Stimulated activated CD8-positive, alpha-beta memory T cell treated with anti-CD3 and anti-CD28 coated beads, Interleukin-4, amount 100 ng/mL, for 1 hour (primary cell): ENCODE results near the gene ZMYND8.

Experiments
- DNase-seq, 2 donors: peaks; one replicate each; pipeline ENCODE4 v3.0.0-alpha.2; 2020; ENCODE audit warnings: low read depth in 2 of 2, low spot score in 1 of 2

The ZMYND8 gene

DNA sequence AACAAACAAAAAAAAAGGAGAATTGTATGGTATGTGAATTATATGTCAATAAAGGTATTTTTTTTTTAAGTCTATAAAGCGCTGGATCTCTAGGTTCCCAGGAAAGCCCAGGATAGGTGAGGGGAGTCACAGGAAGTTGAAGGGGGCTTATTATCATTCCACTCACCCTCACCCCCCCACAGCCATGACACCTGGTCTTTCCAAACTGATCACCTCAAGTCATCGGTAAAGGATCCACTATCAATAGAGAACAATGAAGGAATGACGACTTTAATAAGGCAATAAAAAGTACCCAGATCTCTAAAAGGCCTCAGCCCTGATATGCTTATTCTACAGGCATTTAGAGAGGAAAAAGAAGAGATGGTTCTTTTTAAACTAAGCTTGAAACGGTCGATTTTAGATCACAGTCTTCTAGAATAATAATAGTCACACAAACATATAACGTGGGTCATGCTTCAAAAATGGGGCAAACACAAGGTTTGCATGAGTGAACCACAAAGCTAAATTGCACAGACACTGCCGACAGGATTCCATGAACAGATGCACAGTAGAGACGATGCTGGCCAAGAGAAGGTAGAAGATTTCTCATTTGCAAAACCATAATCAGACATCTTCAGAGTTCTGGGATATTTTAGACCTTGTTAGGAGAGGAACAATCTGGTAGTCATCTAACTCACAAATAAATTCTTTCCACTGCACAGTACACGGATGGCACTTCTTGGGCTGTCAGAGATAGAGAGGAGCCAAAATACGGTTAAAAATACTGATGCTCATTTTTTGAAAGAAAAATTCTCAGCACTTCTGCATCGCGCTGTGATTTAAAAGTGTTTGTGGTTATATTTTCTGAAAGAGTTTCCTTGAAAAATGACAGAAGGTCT lies 21.0 kb downstream of the ZMYND8 start:
- DNase-seq, result no peak

DNA sequence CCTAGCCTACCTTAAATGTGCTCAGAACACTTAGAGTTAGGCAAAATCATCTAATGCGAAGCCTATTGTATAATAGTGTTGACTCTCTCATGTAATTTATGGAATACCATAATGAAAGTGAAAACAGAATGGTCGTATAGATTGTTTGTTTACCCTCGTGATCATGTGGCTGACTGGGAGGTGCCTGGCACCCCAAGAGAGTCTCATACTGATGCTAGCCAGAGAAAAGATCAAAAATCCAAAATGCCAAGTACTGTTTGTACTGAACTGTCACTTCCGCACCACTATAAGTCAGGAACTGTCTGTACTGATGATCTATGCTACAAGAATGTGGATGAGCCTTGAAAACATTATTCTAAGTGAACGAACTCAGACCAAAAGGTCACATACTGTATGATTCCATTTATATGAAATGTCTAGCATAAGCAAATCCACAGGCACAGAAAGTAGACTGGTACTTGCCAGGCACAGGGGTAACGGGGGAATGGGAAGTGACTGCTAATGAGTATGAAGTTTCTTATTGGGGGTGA lies 22.4 kb downstream of the ZMYND8 start:
- DNase-seq, result no peak

- no peak for DNase-seq
Observed at GRCh38 chr20:47332381-47333206, 23.9 kb downstream of the ZMYND8 start.

DNA sequence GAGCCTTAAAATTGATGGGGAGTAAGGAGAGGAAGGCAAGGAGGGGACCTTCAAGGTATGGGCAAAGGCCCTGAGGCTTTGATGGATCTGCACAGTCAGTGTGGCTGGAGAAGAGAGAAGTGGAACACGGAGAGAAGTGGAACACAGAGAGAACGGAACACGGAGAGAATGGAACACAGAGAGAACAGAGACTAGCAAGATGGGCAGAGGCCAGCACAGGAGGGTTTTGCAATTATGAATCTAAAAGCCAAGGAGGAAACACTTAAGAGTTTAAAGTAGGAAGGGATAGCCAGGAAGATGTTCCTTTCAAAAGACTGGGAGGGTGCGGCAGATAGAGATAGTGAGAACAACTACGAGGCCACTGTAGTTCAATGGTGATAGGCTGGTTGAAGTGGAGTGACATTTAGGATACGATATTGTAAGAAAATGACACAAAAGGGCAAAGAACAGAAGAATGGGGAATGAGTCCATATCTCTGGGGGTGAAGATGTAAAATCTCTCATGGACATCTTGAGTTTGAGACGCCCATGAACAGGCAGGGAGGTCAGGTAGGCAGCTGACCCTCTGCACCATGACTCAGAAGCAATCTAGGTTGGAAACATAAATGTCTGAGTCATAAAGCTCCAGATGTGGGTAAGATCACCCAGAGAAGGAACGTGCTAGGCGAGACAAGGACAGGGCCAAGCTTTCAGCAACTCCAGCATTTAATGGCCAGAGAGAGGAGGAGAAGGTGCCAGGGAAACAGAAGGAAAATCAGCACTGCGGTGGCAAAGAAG lies 25.4 kb downstream of the ZMYND8 start:
- no peak for DNase-seq

- DNase-seq, result no peak
Observed at GRCh38 chr20:47330071-47330470, 26.4 kb downstream of the ZMYND8 start.

DNA sequence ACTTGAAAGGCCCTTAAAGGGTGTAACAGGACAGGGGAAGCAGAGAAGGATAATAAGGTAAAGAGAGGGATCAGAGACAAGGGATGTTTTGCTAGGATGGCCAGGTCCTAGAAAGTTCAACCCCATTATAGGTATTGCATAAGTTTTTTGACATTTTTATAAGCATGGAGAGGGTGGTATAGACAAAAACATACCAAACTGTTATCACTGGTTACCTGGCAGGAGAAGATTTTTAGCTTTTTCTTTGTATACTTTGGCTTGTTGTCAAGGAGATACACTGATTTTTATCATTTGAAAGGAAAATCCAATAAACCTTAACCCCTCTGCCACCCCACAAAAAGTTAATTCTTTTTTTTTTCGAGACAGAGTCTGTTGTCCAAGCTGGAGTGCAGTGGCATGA lies 28.4 kb downstream of the ZMYND8 start:
- DNase-seq, result no peak

DNA sequence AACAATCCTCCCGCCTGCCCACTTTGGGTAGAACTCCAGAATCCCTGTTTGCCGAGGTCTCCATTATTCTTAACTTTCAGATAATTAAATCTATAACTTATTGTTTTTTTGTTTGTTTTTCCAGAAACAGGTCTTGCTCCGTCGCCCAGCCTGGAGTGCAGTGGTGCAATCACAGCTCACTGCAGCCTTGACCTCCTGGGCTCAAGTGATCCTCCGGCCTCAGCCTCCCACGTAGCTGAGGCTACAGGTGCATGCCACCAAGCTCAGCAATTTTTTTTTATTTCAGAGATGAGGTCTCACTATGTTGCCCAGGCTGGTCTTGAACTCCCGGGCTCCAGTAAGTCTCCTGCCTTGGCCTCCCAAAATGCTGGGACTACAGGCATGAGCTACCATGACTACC lies 28.8 kb downstream of the ZMYND8 start:
- DNase-seq, result no peak

- DNase-seq, result no peak
Observed at GRCh38 chr20:47326658-47327268, 29.7 kb downstream of the ZMYND8 start.

DNA sequence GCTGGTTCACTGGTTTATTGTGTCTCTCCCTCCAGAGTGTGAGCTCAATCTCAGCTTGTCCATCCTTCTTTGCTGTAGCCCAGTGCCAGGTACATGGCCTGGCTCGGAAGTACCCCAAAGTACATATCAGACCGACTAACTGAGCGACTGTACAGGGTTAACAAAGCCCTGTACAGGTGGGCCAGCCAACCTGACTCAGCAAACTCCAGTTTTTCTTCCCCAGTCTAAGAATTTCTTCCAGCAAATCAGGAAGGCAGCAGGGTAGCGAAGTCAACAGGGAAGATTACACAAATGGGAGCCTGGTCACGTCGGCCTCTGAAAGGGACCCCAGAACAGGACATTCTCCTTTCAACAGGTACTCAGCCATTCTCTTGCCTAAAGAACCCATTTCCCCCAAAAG lies 31.3 kb downstream of the ZMYND8 start:
- DNase-seq, result no peak

GRCh38 chr20:47320990-47321805 lies 35.3 kb downstream of the ZMYND8 start:
- DNase-seq, result no peak

DNA sequence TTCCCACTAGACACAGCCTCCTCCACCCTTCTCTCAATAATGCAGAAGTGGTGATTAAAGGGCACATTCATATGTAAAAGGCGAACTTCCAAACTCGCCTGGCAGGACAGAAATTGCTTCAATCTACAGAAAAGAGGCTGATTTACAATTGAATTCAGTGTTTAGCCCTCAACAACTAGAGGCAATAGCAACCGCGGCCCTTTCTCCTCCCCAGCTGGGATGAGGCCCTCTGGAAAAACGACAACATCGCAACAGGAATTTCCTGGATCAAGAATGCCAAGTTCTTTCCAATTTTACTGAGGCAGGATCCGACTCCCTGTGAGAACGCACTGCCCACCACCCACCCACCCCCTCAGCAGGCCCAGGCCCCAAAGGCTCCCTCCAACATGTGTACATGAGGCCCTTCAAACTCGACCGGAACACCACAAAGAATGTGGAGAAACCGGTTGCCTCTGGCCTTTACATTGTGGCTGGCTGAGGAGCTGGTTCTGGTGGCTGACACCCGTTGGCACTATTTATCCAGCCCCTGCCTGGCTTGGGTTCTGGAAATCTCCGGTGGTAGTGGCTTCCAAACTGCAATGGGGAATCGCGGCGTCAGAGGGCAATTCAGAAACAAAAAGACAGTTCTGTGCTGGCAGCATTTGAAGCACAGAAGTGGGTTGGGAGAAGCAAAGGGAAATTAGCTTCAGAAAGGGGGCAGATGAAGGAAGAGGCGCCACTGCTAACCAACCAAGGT lies 36.8 kb downstream of the ZMYND8 start:
- DNase-seq, result no peak

- no peak for DNase-seq
Observed at GRCh38 chr20:47318586-47319516, 37.6 kb downstream of the ZMYND8 start.

DNA sequence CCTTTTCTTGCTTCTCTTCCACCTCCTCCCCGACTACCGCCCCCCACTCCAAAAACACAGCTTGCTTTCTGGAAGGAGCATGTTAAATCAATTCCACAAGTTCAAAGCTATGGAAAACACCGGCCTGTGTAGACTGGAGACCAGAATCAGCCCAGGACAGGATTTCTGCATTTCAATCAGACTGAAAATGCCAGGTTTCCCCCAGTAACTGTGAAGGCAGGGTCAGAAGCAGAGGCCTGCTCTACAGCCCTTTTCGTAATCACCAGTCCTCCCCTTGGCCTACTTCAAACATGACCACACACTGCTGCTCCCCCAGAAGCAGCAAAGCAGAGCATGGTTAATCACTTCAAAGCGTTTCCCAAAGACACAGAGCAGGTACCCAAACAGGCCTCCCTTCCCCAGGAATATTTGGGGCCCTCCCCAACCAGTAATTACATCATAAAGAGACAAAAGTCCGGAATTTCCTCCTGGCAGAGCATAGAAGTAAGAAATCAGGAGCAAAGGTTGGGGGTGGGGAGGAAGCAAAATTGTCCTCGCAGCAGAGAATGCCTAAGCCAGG lies 38.4 kb downstream of the ZMYND8 start:
- DNase-seq, result no peak

DNA sequence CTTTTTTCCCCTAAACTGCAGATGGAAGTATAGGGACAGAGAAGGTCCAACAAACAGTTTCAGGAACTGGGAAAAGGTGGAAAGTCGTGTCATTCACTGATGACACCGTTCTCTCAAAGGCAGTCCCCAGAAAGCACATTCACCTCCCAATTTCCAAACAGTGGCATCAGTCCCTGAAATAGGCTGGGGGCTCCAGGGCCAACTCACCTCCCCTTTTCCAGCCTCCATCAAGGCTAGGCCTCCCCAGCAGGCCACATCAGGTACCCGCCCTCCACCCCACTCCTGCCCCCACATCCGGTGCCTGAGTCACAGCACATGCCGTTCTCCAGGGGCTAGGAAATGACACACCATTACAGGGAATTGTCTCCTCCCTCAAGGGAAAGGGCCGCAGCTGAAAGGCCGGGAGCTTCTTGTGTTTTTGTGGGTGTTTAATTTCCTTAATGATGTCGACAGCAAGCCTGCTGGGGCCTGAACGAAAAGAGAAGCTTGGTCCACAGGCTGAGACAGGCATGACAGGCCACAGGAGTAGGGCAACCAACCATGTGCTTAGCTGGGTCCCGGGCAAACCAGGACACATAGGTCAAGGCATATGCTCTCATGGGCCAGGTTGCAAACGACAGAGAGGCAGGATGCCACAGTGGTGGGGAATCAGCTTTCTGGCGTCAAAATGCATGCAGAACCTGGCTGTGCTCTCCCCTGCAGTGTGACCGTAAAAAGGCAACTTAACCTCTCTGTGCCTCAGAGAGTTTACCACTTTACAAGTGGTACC lies 39.2 kb downstream of the ZMYND8 start:
- peak; percentile 2 to 28 for DNase-seq

GRCh38 chr20:47316776-47317126 lies 39.7 kb downstream of the ZMYND8 start:
- DNase-seq, result no peak

- DNase-seq, result no peak
Observed at GRCh38 chr20:47315339-47316056, 41.0 kb downstream of the ZMYND8 start.
